Mucosa of descending colon (tissue), 3 donors: ENCODE measurements around the gene EIF3K. TPM values are rescaled to one million over a fixed set of nuclear protein-coding genes. Genes with fewer than 3 reads are reported as not detected.
A peak's percentile ranks its signal among the peaks of the same experiment; 100 is the strongest.

Experiments used
- ATAC-seq: fragments of 200-7000 bp; cut with Tn5 transposase; one replicate; pipeline ENCODE4 v1.9.1; 2020; ENCODE audit warnings: mild to moderate bottlenecking, moderate library complexity
- DNase-seq, 3 donors: peaks; one replicate each; pipeline ENCODE4 v3.0.0-alpha.2; 2020
- H3K36me3 ChIP-seq: fragments of 200-600 bp; one replicate; pipeline ENCODE4 v1.8.0; 2021; ENCODE audit warnings: low read depth, mild to moderate bottlenecking
- H3K4me1 ChIP-seq: fragments of 200-600 bp; one replicate; pipeline ENCODE4 v1.8.0; 2021; ENCODE audit warnings: low read depth, mild to moderate bottlenecking
- H3K4me3 ChIP-seq: fragments of 200-600 bp; one replicate; pipeline ENCODE4 v1.8.0; 2021; ENCODE audit warnings: mild to moderate bottlenecking
- H3K9me3 ChIP-seq: fragments of 200-600 bp; one replicate; pipeline ENCODE4 v1.8.0; 2021; ENCODE audit warnings: mild to moderate bottlenecking
- CTCF ChIP-seq: fragments of 200-600 bp; IDR thresholded peaks from one replicate; pipeline ENCODE4 v1.8.0; 2022; ENCODE audit warnings: antibody characterized with exemption, mild to moderate bottlenecking
- intact Hi-C, 2 donors: fragments of 100-400 bp; cut with DNase I in 1 of 2; cut with micrococcal nuclease in 1 of 2; formaldehyde crosslinking; loops; one replicate each; pipeline versions ENCODE4 v1.11.0 to v1.11.1; 2022; cut with DNase I, micrococcal nuclease
- total RNA-seq, 3 donors: library from RNA; stranded (reverse); fragmentation: NEBNext Ultra II Directional in 2 of 3; extraction: Animal tissue kit (Norgen Biotek cat#: 25700) in 2 of 3; gene quantifications; one replicate each; pipeline versions ENCODE4 v1.2.1 to v1.2.4, GENCODE V29; 2021 to 2023
- donor health status: DM: no; HTN: no; CAD: no; lungs with moderate emphysema.
- donor health status: DM: no; HTN: no; CAD: no.
- donor health status: DM: no; HTN: yes; CAD: no.

EIF3K gene
- total RNA-seq, 3 donors from 2014 or later = 338 to 393 (median 350) TPM

GRCh38 chr19:38667661-38668171 lies 48.7 kb downstream of the EIF3K start:
- no peak for TF ChIP-seq CTCF
- ATAC-seq (no peak), DNase-seq (no peak)
- Histone ChIP-seq H3K4me3 (no peak overlapping the region), H3K4me1 (peaks cover 87% of the 10 kb centered on the region), H3K36me3 (no peaks in the 10 kb centered on the region), H3K9me3 (no peaks in the 10 kb centered on the region)
- intact Hi-C loops = no loop called here

GRCh38 chr19:38669552-38669951 lies 50.6 kb downstream of the EIF3K start:
- H3K36me3 ChIP-seq = no peaks in the 10 kb centered on the region
- no peaks in the 10 kb centered on the region for H3K9me3 ChIP-seq
- intact Hi-C loops = no loop called here
- TF ChIP-seq CTCF = no peak
- peaks cover 78% of the 10 kb centered on the region for H3K4me1 ChIP-seq
- no peak overlapping the region for H3K4me3 ChIP-seq
- ATAC-seq (no peak), DNase-seq (peak in 1 of 3 donors; percentile 43)

GRCh38 chr19:38670921-38671398 lies 52.0 kb downstream of the EIF3K start:
- H3K9me3 ChIP-seq = no peaks in the 10 kb centered on the region
- no peak for TF ChIP-seq CTCF
- intact Hi-C loops = no loop called here
- no peak overlapping the region for H3K4me3 ChIP-seq
- ATAC-seq (peak; percentile 74), DNase-seq (no peak)
- no peaks in the 10 kb centered on the region for H3K36me3 ChIP-seq
- H3K4me1 ChIP-seq = peaks cover 80% of the 10 kb centered on the region

- DNase-seq (no peak), ATAC-seq (no peak)
- Histone ChIP-seq H3K4me1 (peaks cover 82% of the 10 kb centered on the region), H3K36me3 (no peaks in the 10 kb centered on the region), H3K9me3 (no peaks in the 10 kb centered on the region), H3K4me3 (no peak overlapping the region)
- TF ChIP-seq CTCF = no peak
- intact Hi-C loops = no loop called here
Measured at GRCh38 chr19:38671654-38672053, 52.7 kb downstream of the EIF3K start.

- DNase-seq (no peak), ATAC-seq (no peak)
- H3K4me1 ChIP-seq = peaks cover 83% of the 10 kb centered on the region
- no peaks in the 10 kb centered on the region for H3K36me3 ChIP-seq
- H3K4me3 ChIP-seq = no peak overlapping the region
- intact Hi-C loops = no loop called here
- no peaks in the 10 kb centered on the region for H3K9me3 ChIP-seq
- no peak for TF ChIP-seq CTCF
Measured at GRCh38 chr19:38673030-38673429, 54.0 kb downstream of the EIF3K start.
